GM23338 (cell line): ENCODE data around the gene ZFHX2. TPM values are rescaled to one million over a fixed set of nuclear protein-coding genes. Genes with fewer than 3 reads are reported as not detected.

ENCODE experiments used
- ATAC-seq: fragments of 200-7000 bp; cut with Tn5 transposase; 3 replicates; pipeline ENCODE4 v1.9.1; 2020
- DNase-seq: peaks from one replicate; pipeline ENCODE4 v3.0.0-alpha.2; 2015; ENCODE audit warnings: low spot score
- H2AFZ ChIP-seq: fragments of 200-600 bp; sonication (generic); 2 replicates; pipeline ENCODE4 v1.8.0; 2016; ENCODE audit warnings: antibody characterized with exemption, mild to moderate bottlenecking, moderate library complexity
- H3F3A ChIP-seq: fragments of 200-600 bp; sonication (generic); replicated peaks from 2 replicates; pipeline ENCODE4 v1.8.0; 2017; ENCODE audit warnings: antibody characterized with exemption, mixed run types, low read depth
- H3K27ac ChIP-seq: fragments of 200-600 bp; sonication (generic); 2 replicates; pipeline ENCODE4 v1.6.1; 2016; ENCODE audit warnings: low read depth
- H3K27me3 ChIP-seq: fragments of 200-600 bp; sonication (generic); 2 replicates; pipeline ENCODE4 v1.8.0; 2016; ENCODE audit warnings: mild to moderate bottlenecking, mixed run types, moderate library complexity; ENCODE audit not compliant: insufficient read depth
- H3K36me3 ChIP-seq: fragments of 200-600 bp; sonication (generic); 2 replicates; pipeline ENCODE4 v1.8.0; 2016; ENCODE audit warnings: mild to moderate bottlenecking; ENCODE audit not compliant: insufficient read depth
- H3K4me1 ChIP-seq: fragments of 200-600 bp; sonication (generic); 2 replicates; pipeline ENCODE4 v1.8.0; 2016; ENCODE audit warnings: mild to moderate bottlenecking, moderate library complexity; ENCODE audit not compliant: insufficient read depth
- H3K4me2 ChIP-seq: fragments of 200-600 bp; sonication (generic); 2 replicates; pipeline ENCODE4 v1.7.1; 2017; ENCODE audit warnings: mixed run types
- H3K4me3 ChIP-seq: fragments of 200-600 bp; sonication (generic); 2 replicates; pipeline ENCODE4 v1.6.1; 2016; ENCODE audit warnings: mixed run types
- H3K79me2 ChIP-seq: fragments of 200-600 bp; sonication (generic); replicated peaks from 2 replicates; pipeline ENCODE4 v1.8.0; 2017; ENCODE audit warnings: mild to moderate bottlenecking; ENCODE audit not compliant: insufficient read depth
- H3K9me2 ChIP-seq: fragments of 200-600 bp; sonication (generic); 2 replicates; pipeline ENCODE4 v1.8.0; 2017; ENCODE audit not compliant: insufficient read depth
- H4K20me1 ChIP-seq: fragments of 200-600 bp; sonication (generic); replicated peaks from 2 replicates; pipeline ENCODE4 v1.8.0; 2017; ENCODE audit warnings: mild to moderate bottlenecking; ENCODE audit not compliant: insufficient read depth
- H3K27ac Mint-ChIP-seq: 2 replicates; pipeline ENCODE4 v1.8.0; 2020; ENCODE audit warnings: inconsistent platforms, mild to moderate bottlenecking, moderate library complexity, mixed read lengths
- H3K27me3 Mint-ChIP-seq: 3 replicates; pipeline ENCODE4 v1.8.0; 2022; ENCODE audit warnings: low read depth, mild to moderate bottlenecking, moderate library complexity, mixed read lengths, inconsistent platforms; ENCODE audit not compliant: insufficient read depth, poor library complexity
- H3K36me3 Mint-ChIP-seq: 3 replicates; pipeline ENCODE4 v1.8.0; 2021; ENCODE audit warnings: low read depth, mild to moderate bottlenecking, inconsistent platforms, moderate library complexity, mixed read lengths
- H3K4me1 Mint-ChIP-seq: 3 replicates; pipeline ENCODE4 v1.8.0; 2020; ENCODE audit warnings: mild to moderate bottlenecking, inconsistent platforms, mixed read lengths
- H3K4me3 Mint-ChIP-seq: 3 replicates; pipeline ENCODE4 v1.8.0; 2021; ENCODE audit warnings: moderate library complexity, mild to moderate bottlenecking, inconsistent platforms, mixed read lengths
- H3K9me3 Mint-ChIP-seq: 3 replicates; pipeline ENCODE4 v1.8.0; 2020; ENCODE audit warnings: moderate library complexity, mild to moderate bottlenecking, inconsistent platforms, mixed read lengths
- CREB1 ChIP-seq: fragments of 250-450 bp; sonication (Bioruptor Pico); IDR thresholded peaks from 2 replicates; pipeline ENCODE4 v1.5.0; 2020; ENCODE audit warnings: low read depth, mild to moderate bottlenecking, moderate library complexity
- EZH2phosphoT487 ChIP-seq: fragments of 200-600 bp; sonication (generic); IDR thresholded peaks from one replicate; pipeline ENCODE4 v1.8.1; 2018; ENCODE audit warnings: antibody characterized with exemption; ENCODE audit not compliant: unreplicated experiment
- JUNB ChIP-seq: IDR thresholded peaks from one replicate; pipeline ENCODE4 v1.6.1; 2016; ENCODE audit warnings: antibody characterized with exemption; ENCODE audit not compliant: unreplicated experiment
- polyA plus RNA-seq: library from polyadenylated mRNA; unstranded; fragments of >200 nt; fragmentation: Nextera tagmentation; extraction: Ambion mirVana; gene quantifications from 2 replicates; pipeline ENCODE4 v1.2.1, GENCODE V29; 2016
- total RNA-seq: library from RNA; depleted of rRNA; stranded (reverse); fragments of >200 nt; shearing (Covaris generic); gene quantifications from 2 replicates; pipeline ENCODE4 v1.2.3, GENCODE V29; 2014
- TF ChIP-seq, protein P1 (sequence below): IDR thresholded peaks from one replicate; pipeline ENCODE4 v1.6.1; 2018; ENCODE audit warnings: antibody characterized with exemption; ENCODE audit not compliant: unreplicated experiment
- TF ChIP-seq, protein P2 (sequence below): fragments of 250-450 bp; sonication (Bioruptor Pico); IDR thresholded peaks from 2 replicates; pipeline ENCODE4 v1.5.0; 2020; ENCODE audit warnings: mild to moderate bottlenecking, moderate library complexity

Gene ZFHX2
- total and polyA plus RNA-seq, 2 experiments from 2014 or later = 11.6 to 18.5 TPM

DNA sequence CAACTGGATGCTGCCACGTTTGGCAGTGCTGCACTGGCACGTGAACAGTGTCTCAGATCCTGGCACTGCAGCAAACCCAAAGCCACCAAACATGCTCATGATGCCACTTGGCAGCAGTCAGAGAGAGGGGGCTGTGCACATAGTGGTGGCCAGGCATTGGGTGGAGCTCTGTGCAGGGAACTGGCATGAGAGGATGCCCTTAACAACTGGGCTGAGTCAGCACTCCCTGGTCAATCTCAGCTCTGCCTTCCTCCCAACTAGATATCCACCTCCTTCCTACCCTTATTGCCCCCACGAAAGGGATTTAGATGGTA lies 37.0 kb downstream of the ZFHX2 start:
- Histone ChIP-seq H3K27me3 (no peaks in the 10 kb centered on the region), H3K79me2 (no peaks in the 10 kb centered on the region), H3F3A (no peaks in the 10 kb centered on the region), H3K27ac (no peak overlapping the region), H4K20me1 (no peaks in the 10 kb centered on the region), H3K4me2 (no peak overlapping the region), H3K4me1 (peaks cover 33% of the 10 kb centered on the region), H2AFZ (no peak overlapping the region), H3K36me3 (no peaks in the 10 kb centered on the region), H3K9me2 (0 out of 2 replicates have a peak, but pooled peaks cover 10% of the 10 kb centered on the region), H3K4me3 (no peak overlapping the region)
- DNase-seq (no peak), ATAC-seq (no peak)
- no peaks in the 10 kb centered on the region for H3K9me3 Mint-ChIP-seq
- peaks cover 40% of the 10 kb centered on the region for H3K4me1 Mint-ChIP-seq
- H3K27me3 Mint-ChIP-seq = peaks cover 17% of the 10 kb centered on the region
- no peaks in the 10 kb centered on the region for H3K36me3 Mint-ChIP-seq
- no peak overlapping the region for H3K4me3 Mint-ChIP-seq
- TF ChIP-seq JUNB (no peak), CREB1 (CRISPR knock-in tag) (no peak), EZH2phosphoT487 (no peak)
- TF ChIP-seq, protein P1, sequence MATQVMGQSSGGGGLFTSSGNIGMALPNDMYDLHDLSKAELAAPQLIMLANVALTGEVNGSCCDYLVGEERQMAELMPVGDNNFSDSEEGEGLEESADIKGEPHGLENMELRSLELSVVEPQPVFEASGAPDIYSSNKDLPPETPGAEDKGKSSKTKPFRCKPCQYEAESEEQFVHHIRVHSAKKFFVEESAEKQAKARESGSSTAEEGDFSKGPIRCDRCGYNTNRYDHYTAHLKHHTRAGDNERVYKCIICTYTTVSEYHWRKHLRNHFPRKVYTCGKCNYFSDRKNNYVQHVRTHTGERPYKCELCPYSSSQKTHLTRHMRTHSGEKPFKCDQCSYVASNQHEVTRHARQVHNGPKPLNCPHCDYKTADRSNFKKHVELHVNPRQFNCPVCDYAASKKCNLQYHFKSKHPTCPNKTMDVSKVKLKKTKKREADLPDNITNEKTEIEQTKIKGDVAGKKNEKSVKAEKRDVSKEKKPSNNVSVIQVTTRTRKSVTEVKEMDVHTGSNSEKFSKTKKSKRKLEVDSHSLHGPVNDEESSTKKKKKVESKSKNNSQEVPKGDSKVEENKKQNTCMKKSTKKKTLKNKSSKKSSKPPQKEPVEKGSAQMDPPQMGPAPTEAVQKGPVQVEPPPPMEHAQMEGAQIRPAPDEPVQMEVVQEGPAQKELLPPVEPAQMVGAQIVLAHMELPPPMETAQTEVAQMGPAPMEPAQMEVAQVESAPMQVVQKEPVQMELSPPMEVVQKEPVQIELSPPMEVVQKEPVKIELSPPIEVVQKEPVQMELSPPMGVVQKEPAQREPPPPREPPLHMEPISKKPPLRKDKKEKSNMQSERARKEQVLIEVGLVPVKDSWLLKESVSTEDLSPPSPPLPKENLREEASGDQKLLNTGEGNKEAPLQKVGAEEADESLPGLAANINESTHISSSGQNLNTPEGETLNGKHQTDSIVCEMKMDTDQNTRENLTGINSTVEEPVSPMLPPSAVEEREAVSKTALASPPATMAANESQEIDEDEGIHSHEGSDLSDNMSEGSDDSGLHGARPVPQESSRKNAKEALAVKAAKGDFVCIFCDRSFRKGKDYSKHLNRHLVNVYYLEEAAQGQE = no peak
- TF ChIP-seq, protein P2, sequence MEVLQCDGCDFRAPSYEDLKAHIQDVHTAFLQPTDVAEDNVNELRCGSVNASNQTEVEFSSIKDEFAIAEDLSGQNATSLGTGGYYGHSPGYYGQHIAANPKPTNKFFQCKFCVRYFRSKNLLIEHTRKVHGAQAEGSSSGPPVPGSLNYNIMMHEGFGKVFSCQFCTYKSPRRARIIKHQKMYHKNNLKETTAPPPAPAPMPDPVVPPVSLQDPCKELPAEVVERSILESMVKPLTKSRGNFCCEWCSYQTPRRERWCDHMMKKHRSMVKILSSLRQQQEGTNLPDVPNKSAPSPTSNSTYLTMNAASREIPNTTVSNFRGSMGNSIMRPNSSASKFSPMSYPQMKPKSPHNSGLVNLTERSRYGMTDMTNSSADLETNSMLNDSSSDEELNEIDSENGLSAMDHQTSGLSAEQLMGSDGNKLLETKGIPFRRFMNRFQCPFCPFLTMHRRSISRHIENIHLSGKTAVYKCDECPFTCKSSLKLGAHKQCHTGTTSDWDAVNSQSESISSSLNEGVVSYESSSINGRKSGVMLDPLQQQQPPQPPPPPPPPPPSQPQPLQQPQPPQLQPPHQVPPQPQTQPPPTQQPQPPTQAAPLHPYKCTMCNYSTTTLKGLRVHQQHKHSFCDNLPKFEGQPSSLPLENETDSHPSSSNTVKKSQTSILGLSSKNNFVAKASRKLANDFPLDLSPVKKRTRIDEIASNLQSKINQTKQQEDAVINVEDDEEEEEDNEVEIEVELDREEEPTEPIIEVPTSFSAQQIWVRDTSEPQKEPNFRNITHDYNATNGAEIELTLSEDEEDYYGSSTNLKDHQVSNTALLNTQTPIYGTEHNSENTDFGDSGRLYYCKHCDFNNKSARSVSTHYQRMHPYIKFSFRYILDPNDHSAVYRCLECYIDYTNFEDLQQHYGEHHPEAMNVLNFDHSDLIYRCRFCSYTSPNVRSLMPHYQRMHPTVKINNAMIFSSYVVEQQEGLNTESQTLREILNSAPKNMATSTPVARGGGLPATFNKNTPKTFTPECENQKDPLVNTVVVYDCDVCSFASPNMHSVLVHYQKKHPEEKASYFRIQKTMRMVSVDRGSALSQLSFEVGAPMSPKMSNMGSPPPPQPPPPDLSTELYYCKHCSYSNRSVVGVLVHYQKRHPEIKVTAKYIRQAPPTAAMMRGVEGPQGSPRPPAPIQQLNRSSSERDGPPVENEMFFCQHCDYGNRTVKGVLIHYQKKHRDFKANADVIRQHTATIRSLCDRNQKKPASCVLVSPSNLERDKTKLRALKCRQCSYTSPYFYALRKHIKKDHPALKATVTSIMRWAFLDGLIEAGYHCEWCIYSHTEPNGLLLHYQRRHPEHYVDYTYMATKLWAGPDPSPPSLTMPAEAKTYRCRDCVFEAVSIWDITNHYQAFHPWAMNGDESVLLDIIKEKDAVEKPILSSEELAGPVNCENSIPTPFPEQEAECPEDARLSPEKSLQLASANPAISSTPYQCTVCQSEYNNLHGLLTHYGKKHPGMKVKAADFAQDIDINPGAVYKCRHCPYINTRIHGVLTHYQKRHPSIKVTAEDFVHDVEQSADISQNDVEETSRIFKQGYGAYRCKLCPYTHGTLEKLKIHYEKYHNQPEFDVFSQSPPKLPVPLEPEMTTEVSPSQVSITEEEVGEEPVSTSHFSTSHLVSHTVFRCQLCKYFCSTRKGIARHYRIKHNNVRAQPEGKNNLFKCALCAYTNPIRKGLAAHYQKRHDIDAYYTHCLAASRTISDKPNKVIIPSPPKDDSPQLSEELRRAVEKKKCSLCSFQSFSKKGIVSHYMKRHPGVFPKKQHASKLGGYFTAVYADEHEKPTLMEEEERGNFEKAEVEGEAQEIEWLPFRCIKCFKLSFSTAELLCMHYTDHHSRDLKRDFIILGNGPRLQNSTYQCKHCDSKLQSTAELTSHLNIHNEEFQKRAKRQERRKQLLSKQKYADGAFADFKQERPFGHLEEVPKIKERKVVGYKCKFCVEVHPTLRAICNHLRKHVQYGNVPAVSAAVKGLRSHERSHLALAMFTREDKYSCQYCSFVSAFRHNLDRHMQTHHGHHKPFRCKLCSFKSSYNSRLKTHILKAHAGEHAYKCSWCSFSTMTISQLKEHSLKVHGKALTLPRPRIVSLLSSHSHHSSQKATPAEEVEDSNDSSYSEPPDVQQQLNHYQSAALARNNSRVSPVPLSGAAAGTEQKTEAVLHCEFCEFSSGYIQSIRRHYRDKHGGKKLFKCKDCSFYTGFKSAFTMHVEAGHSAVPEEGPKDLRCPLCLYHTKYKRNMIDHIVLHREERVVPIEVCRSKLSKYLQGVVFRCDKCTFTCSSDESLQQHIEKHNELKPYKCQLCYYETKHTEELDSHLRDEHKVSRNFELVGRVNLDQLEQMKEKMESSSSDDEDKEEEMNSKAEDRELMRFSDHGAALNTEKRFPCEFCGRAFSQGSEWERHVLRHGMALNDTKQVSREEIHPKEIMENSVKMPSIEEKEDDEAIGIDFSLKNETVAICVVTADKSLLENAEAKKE = no peak
- no peak overlapping the region for H3K27ac Mint-ChIP-seq
